SK-N-SH (cell line): ENCODE data around the gene ALS2CL. TPM values are rescaled to one million over a fixed set of nuclear protein-coding genes. Genes with fewer than 3 reads are reported as not detected.

Source experiments
- CTCF ChIA-PET: fragments of 300-600, 350-600 bp; formaldehyde crosslinking; extraction: SDS; loops from one replicate; lab custom pipeline; 2021; lab: Yijun Ruan, JAX
- POLR2A ChIA-PET: fragments of 350-600 bp; sonication (Branson Sonifier 250); formaldehyde crosslinking; extraction: SDS; loops from one replicate; lab custom pipeline; 2020; ENCODE audit warnings: antibody characterized with exemption, inconsistent platforms; lab: Yijun Ruan, JAX
- DNase-seq: peaks from one replicate; pipeline ENCODE4 v3.0.0; 2012
- H2AFZ ChIP-seq: fragments of 200-600 bp; sonication (generic); 2 replicates; pipeline ENCODE4 v1.8.1; 2016; ENCODE audit warnings: antibody characterized with exemption, mild to moderate bottlenecking, low read depth
- H3F3A ChIP-seq: fragments of 200-600 bp; sonication (generic); replicated peaks from 2 replicates; pipeline ENCODE3; 2016; ENCODE audit warnings: antibody characterized with exemption, mild to moderate bottlenecking; ENCODE audit not compliant: insufficient read depth
- H3K27ac ChIP-seq, 2 experiments: fragments of 200-500 bp in 1 of 2; fragments of 200-600 bp in 1 of 2; sonication (Bioruptor generic) in 1 of 2; sonication (generic), shearing (Covaris generic) in 1 of 2; 2 replicates each; pipeline versions ENCODE4 v1.5.1 to v1.6.1; 2014 to 2016; ENCODE audit warnings: low read depth in 2 of 2, inconsistent platforms in 1 of 2, low read length in 1 of 2, mild to moderate bottlenecking in 1 of 2, mixed read lengths in 1 of 2
- H3K27me3 ChIP-seq: fragments of 200-600 bp; sonication (generic), shearing (Covaris generic); 2 replicates; pipeline ENCODE4 v1.6.1; 2016; ENCODE audit warnings: mixed run types; ENCODE audit not compliant: insufficient read depth
- H3K36me3 ChIP-seq, 2 experiments: fragments of 200-500 bp in 1 of 2; fragments of 200-600 bp in 1 of 2; sonication (Bioruptor generic) in 1 of 2; sonication (generic) in 1 of 2; replicated peaks in 1 of 2; 2 replicates each; pipeline versions ENCODE3 to v1.5.1; 2014 to 2016; ENCODE audit warnings: low read length in 1 of 2, mild to moderate bottlenecking in 1 of 2; ENCODE audit not compliant: insufficient read depth in 2 of 2, control insufficient read depth in 1 of 2
- H3K4me1 ChIP-seq, 2 experiments: fragments of 200-500 bp in 1 of 2; fragments of 200-600 bp in 1 of 2; sonication (Bioruptor generic) in 1 of 2; sonication (generic), shearing (Covaris generic) in 1 of 2; 2 replicates each; pipeline versions ENCODE4 v1.5.1 to v1.6.1; 2014 to 2016; ENCODE audit warnings: low read depth in 1 of 2, low read length in 1 of 2, mixed run types in 1 of 2; ENCODE audit not compliant: insufficient read depth in 2 of 2, control insufficient read depth in 1 of 2
- H3K4me2 ChIP-seq: fragments of 200-600 bp; sonication (generic), shearing (Covaris generic); 2 replicates; pipeline ENCODE4 v1.6.1; 2017; ENCODE audit warnings: mixed run types
- H3K4me3 ChIP-seq, 2 experiments: fragments of 200-500 bp in 1 of 2; fragments of 200-600 bp in 1 of 2; sonication (Bioruptor generic) in 1 of 2; sonication (generic), shearing (Covaris generic) in 1 of 2; 2 replicates each; pipeline versions ENCODE4 v1.5.1 to v1.8.1; 2014 to 2016; ENCODE audit warnings: low read depth in 2 of 2, inconsistent platforms in 1 of 2, low read length in 1 of 2, mild to moderate bottlenecking in 1 of 2, mixed read lengths in 1 of 2, moderate library complexity in 1 of 2
- H3K79me2 ChIP-seq: fragments of 200-600 bp; sonication (generic); 2 replicates; pipeline ENCODE4 v1.8.1; 2017; ENCODE audit warnings: mild to moderate bottlenecking; ENCODE audit not compliant: insufficient read depth
- H3K9ac ChIP-seq: fragments of 200-600 bp; sonication (generic); 2 replicates; pipeline ENCODE4 v1.6.1; 2017; ENCODE audit warnings: mixed run types
- H3K9me2 ChIP-seq: fragments of 200-600 bp; sonication (generic); 2 replicates; pipeline ENCODE4 v1.6.1; 2017; ENCODE audit warnings: mixed run types
- H3K9me3 ChIP-seq: fragments of 200-600 bp; sonication (generic); 2 replicates; pipeline ENCODE4 v1.6.1; 2017; ENCODE audit warnings: mixed run types, mild to moderate bottlenecking, moderate library complexity
- H4K20me1 ChIP-seq: fragments of 200-600 bp; sonication (generic); 2 replicates; pipeline ENCODE4 v1.6.1; 2017; ENCODE audit warnings: mild to moderate bottlenecking, mixed run types; ENCODE audit not compliant: insufficient read depth
- CTCF ChIP-seq: fragments of 200-600 bp; sonication (generic); IDR thresholded peaks from 2 replicates; pipeline ENCODE4 v1.6.1; 2017; ENCODE audit warnings: antibody characterized with exemption, mild to moderate bottlenecking, moderate library complexity
- EP300 ChIP-seq, 2 experiments: IDR thresholded peaks; 2 replicates each; pipeline versions ENCODE4 v1.4.0 to v1.6.1; 2012; ENCODE audit warnings: borderline replicate concordance in 1 of 2, low read depth in 1 of 2, low read length in 1 of 2
- FOSL2 ChIP-seq: IDR thresholded peaks from 2 replicates; pipeline ENCODE4 v1.4.0; 2012; ENCODE audit warnings: low read depth, mild to moderate bottlenecking, moderate library complexity, borderline replicate concordance
- FOXM1 ChIP-seq: IDR thresholded peaks from 2 replicates; pipeline ENCODE4 v1.4.0; 2012; ENCODE audit warnings: low read depth, mild to moderate bottlenecking
- GATA2 ChIP-seq: sonication (generic); formaldehyde crosslinking; IDR thresholded peaks from 2 replicates; pipeline ENCODE4 v1.5.0; 2020; ENCODE audit warnings: mild to moderate bottlenecking, missing genetic modification reagents
- PBX3 ChIP-seq: IDR thresholded peaks from 2 replicates; pipeline ENCODE4; 2012
- POLR2AphosphoS5 ChIP-seq: IDR thresholded peaks from 2 replicates; pipeline ENCODE4 v1.6.1; 2012; ENCODE audit warnings: low read depth, low read length
- RCOR1 ChIP-seq: fragments of 150-350 bp; IDR thresholded peaks from 2 replicates; pipeline ENCODE4 v1.6.1; 2017; ENCODE audit warnings: antibody characterized with exemption, low read length
- REST ChIP-seq: IDR thresholded peaks from 2 replicates; pipeline ENCODE4 v1.6.1; 2012; ENCODE audit warnings: mild to moderate bottlenecking, low read depth, low read length, moderate library complexity
- SIN3A ChIP-seq: IDR thresholded peaks from 2 replicates; pipeline ENCODE4 v1.6.1; 2012; ENCODE audit warnings: low read depth, mild to moderate bottlenecking, low read length, moderate library complexity, borderline replicate concordance
- TAF1 ChIP-seq: IDR thresholded peaks from 2 replicates; pipeline ENCODE4 v1.6.1; 2012; ENCODE audit warnings: low read depth, mild to moderate bottlenecking, low read length, moderate library complexity, borderline replicate concordance
- USF1 ChIP-seq: IDR thresholded peaks from 2 replicates; pipeline ENCODE4 v1.4.0; 2012; ENCODE audit warnings: low read depth, borderline replicate concordance
- ZBTB33 ChIP-seq: IDR thresholded peaks from 2 replicates; pipeline ENCODE4 v1.4.0; 2012; ENCODE audit warnings: low read depth, borderline replicate concordance
- WGBS: methylation state at CpG from one replicate; pipeline ENCODE4 v1.1.6; 2017; ENCODE audit warnings: low lambda C conversion rate; 5-methylcytosine and 5-hydroxymethylcytosine counted together
- polyA plus RNA-seq, 3 experiments: library from polyadenylated mRNA; depleted of rRNA; stranded (reverse); fragments of >200 nt; gene quantifications; 2 replicates each; pipeline ENCODE4 v1.2.3, GENCODE V29; 2012

ALS2CL gene
- polyA plus RNA-seq, 1 of the 3 experiments (the other 2 are of a cell fraction), result 0.18 TPM

- H3K27ac ChIP-seq, result no peak overlapping the region
- no peaks in the 10 kb centered on the region for H3K36me3 ChIP-seq
- no peaks in the 10 kb centered on the region for H3K9me3 ChIP-seq
- H4K20me1 ChIP-seq, result no peaks in the 10 kb centered on the region
- H3K9ac ChIP-seq, result no peak overlapping the region
- H3K27me3 ChIP-seq, result no peaks in the 10 kb centered on the region
- POLR2A ChIA-PET, result no interaction called here
- H2AFZ ChIP-seq, result no peak overlapping the region
- CTCF ChIA-PET, result interaction anchor here (0.6 kb wide), 1 partner anchor 15 kb away, joined by 3 read pairs; no protein-coding TSS in a partner anchor
- 63% methylated on average over 5 of the region's 5 CpGs for WGBS
- H3K79me2 ChIP-seq, result no peaks in the 10 kb centered on the region
- no peak for TF ChIP-seq POLR2AphosphoS5
- H3K9me2 ChIP-seq, result no peaks in the 10 kb centered on the region
- no peak for DNase-seq
- no peak overlapping the region for H3K4me2 ChIP-seq
- H3F3A ChIP-seq, result no peaks in the 10 kb centered on the region
- no peak overlapping the region for H3K4me3 ChIP-seq
- peaks cover 0 to 9% of the 10 kb centered on the region in 2 experiments; a peak in 1 of 4 replicates for H3K4me1 ChIP-seq
Observed at GRCh38 chr3:46679681-46680080, 13.8 kb downstream of the ALS2CL start.

GRCh38 chr3:46678280-46678679, 15.2 kb downstream of the ALS2CL start:
- H3K4me1 ChIP-seq, result peaks cover 0 to 9% of the 10 kb centered on the region in 2 experiments; a peak in 1 of 4 replicates
- no peaks in the 10 kb centered on the region for H3K79me2 ChIP-seq
- CTCF ChIA-PET, result no interaction called here
- H3K27ac ChIP-seq, result no peak overlapping the region
- H3K9me2 ChIP-seq, result no peaks in the 10 kb centered on the region
- DNase-seq, result no peak
- no peaks in the 10 kb centered on the region for H4K20me1 ChIP-seq
- H3K4me2 ChIP-seq, result no peak overlapping the region
- H3F3A ChIP-seq, result no peaks in the 10 kb centered on the region
- POLR2A ChIA-PET, result no interaction called here
- no peaks in the 10 kb centered on the region for H3K27me3 ChIP-seq
- H3K9ac ChIP-seq, result no peak overlapping the region
- H2AFZ ChIP-seq, result no peak overlapping the region
- WGBS, result 20% methylated on average over 1 of the region's 6 CpGs
- H3K9me3 ChIP-seq, result no peaks in the 10 kb centered on the region
- TF ChIP-seq FOSL2 (no peak), RCOR1 (no peak), FOXM1 (no peak), GATA2 (CRISPR knock-in tag) (no peak), CTCF (no peak), ZBTB33 (no peak), USF1 (no peak), TAF1 (no peak), SIN3A (no peak), POLR2AphosphoS5 (no peak), PBX3 (no peak), REST (no peak), EP300 (IDR thresholded peaks at IDR 0.05; ENCODE audit: borderline replicate concordance in 1 of 2, low read depth in 1 of 2, low read length in 1 of 2) (no peak)
- no peaks in the 10 kb centered on the region for H3K36me3 ChIP-seq
- no peak overlapping the region for H3K4me3 ChIP-seq
